OCI-LY7 (cell line): ENCODE measurements around the gene NACC2. TPM values are rescaled to one million over a fixed set of nuclear protein-coding genes. Genes with fewer than 3 reads are reported as not detected.

Experiments
- BruUV-seq: library from RNA; stranded (reverse); fragments of 400-500 nt; replicated peaks from 2 replicates; lab custom pipeline; 2021; lab: Mats Ljungman, UMichigan
- CTCF ChIA-PET: fragments of 300-600 bp; sonication (Branson Sonifier 250); formaldehyde crosslinking; loops from one replicate; lab custom pipeline; 2022; ENCODE audit warnings: antibody characterized with exemption; ENCODE audit not compliant: unreplicated experiment; lab: Charles Lee
- POLR2A ChIA-PET: fragments of 300-600 bp; sonication (Branson Sonifier 250); formaldehyde crosslinking; loops from one replicate; lab custom pipeline; 2022; ENCODE audit warnings: antibody characterized with exemption; lab: Charles Lee
- DNase-seq: peaks from one replicate; pipeline ENCODE4 v3.0.0-alpha.2; 2015; ENCODE audit warnings: low spot score
- H2AFZ ChIP-seq: fragments of 200-600 bp; sonication (generic), shearing (Covaris generic); 2 replicates; pipeline ENCODE4 v1.6.1; 2014; ENCODE audit warnings: mild to moderate bottlenecking, antibody characterized with exemption, low read length, moderate library complexity
- H3K27ac ChIP-seq: fragments of 200-600 bp; sonication (generic); 2 replicates; pipeline ENCODE4 v1.5.1; 2014; ENCODE audit warnings: mixed run types, low read depth, mild to moderate bottlenecking, moderate library complexity, low read length, inconsistent platforms; ENCODE audit not compliant: poor library complexity, severe bottlenecking
- H3K36me3 ChIP-seq: fragments of 200-600 bp; sonication (generic); 2 replicates; pipeline ENCODE4 v1.6.1; 2014; ENCODE audit warnings: mild to moderate bottlenecking, antibody characterized with exemption, low read length, moderate library complexity, mixed read lengths; ENCODE audit not compliant: insufficient read depth
- H3K4me1 ChIP-seq: fragments of 200-600 bp; sonication (generic); 2 replicates; pipeline ENCODE4 v1.5.1; 2014; ENCODE audit warnings: mild to moderate bottlenecking, low read length; ENCODE audit not compliant: insufficient read depth, poor library complexity, severe bottlenecking
- H3K4me2 ChIP-seq: fragments of 200-600 bp; sonication (generic); 2 replicates; pipeline ENCODE4 v1.6.1; 2014; ENCODE audit warnings: mild to moderate bottlenecking, low read length
- H3K4me3 ChIP-seq: fragments of 200-600 bp; sonication (generic); 2 replicates; pipeline ENCODE4 v1.5.1; 2014; ENCODE audit warnings: mild to moderate bottlenecking, low read depth, low read length; ENCODE audit not compliant: poor library complexity, severe bottlenecking
- H3K79me2 ChIP-seq: fragments of 200-600 bp; sonication (generic); 2 replicates; pipeline ENCODE4 v1.6.1; 2016; ENCODE audit warnings: low read depth, mild to moderate bottlenecking, low read length, moderate library complexity, mixed read lengths; ENCODE audit not compliant: insufficient read depth
- H3K9me2 ChIP-seq: fragments of 200-600 bp; sonication (generic); 2 replicates; pipeline ENCODE4 v1.6.1; 2016; ENCODE audit warnings: mild to moderate bottlenecking, low read length, mixed read lengths; ENCODE audit not compliant: insufficient read depth
- H3K9me3 ChIP-seq: fragments of 200-600 bp; sonication (generic); 2 replicates; pipeline ENCODE4 v1.6.1; 2014; ENCODE audit warnings: mild to moderate bottlenecking, mixed run types, low read length, mixed read lengths
- H4K20me1 ChIP-seq: fragments of 200-600 bp; sonication (generic); 2 replicates; pipeline ENCODE4 v1.6.1; 2014; ENCODE audit warnings: mild to moderate bottlenecking, antibody characterized with exemption, low read length, moderate library complexity, mixed read lengths; ENCODE audit not compliant: insufficient read depth
- EZH2phosphoT487 ChIP-seq: fragments of 200-600 bp; sonication (generic); IDR thresholded peaks from 2 replicates; pipeline ENCODE4 v1.6.1; 2018; ENCODE audit warnings: low read depth, borderline replicate concordance, mild to moderate bottlenecking, mixed run types, antibody characterized with exemption, low read length, moderate library complexity, mixed read lengths
- intact Hi-C: fragments of 100-400 bp; cut with micrococcal nuclease; formaldehyde crosslinking; loops from one replicate; pipeline ENCODE4 v1.10.0; 2022; ENCODE audit not compliant: unreplicated experiment
- total RNA-seq, 2 experiments: library from RNA; depleted of rRNA in 1 of 2; stranded (reverse); fragments of >200 nt in 1 of 2; shearing (Covaris generic) in 1 of 2; gene quantifications; 2 replicates each; pipeline ENCODE4 v1.2.3, GENCODE V29; 2014 to 2022
- TF ChIP-seq, protein P1 (sequence below): fragments of 200-600 bp; sonication (generic); conservative IDR thresholded peaks from 2 replicates; pipeline ENCODE4 v1.5.1; 2014; ENCODE audit warnings: mild to moderate bottlenecking, antibody characterized with exemption, low read length, moderate library complexity, mixed read lengths

NACC2 gene
- total RNA-seq, 2 experiments from 2014 or later = 0.38 to 0.72 TPM

DNA sequence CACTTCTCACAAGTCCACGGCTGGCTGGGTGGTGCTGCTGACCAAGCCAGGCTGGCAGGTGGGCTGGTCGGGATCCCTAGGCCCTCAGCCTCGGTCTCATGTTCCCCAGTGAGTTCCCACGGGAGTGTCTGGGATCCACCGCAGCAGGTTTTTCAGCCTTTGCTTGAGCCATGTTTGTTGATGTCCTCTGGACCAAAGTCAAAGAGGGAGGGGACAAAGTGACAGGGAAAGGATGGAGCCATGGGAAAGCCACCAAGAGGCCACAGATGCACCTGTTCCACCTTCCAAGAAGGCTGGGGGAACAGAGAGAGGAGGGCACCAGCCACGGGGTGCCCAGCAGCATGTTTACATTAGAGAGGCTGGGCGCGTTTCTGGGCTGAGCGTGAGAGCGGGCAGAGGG lies 131.2 kb downstream of the NACC2 start:
- Histone ChIP-seq H2AFZ (no peak overlapping the region), H3K4me1 (peaks cover 38% of the 10 kb centered on the region), H3K4me3 (no peak overlapping the region), H3K36me3 (peaks cover under 1% of the 10 kb centered on the region; the same call in 1 of the 2 replicates), H3K4me2 (no peak overlapping the region), H3K9me2 (no peaks in the 10 kb centered on the region), H3K79me2 (peaks cover 19% of the 10 kb centered on the region), H3K27ac (no peak overlapping the region), H3K9me3 (no peaks in the 10 kb centered on the region), H4K20me1 (no peaks in the 10 kb centered on the region; the same call in 1 of the 2 replicates)
- DNase-seq = no peak
- BruUV-seq = no TSS peak
- intact Hi-C loops = loop anchor here (10.0 kb wide), 1 partner anchor 99 kb away; no protein-coding TSS in a partner anchor
- ChIA-PET CTCF (interaction anchor here (0.6 kb wide), 1 partner anchor 29 kb away, joined by 3 read pairs; no protein-coding TSS in a partner anchor), POLR2A (no interaction called here)
- no peak for TF ChIP-seq EZH2phosphoT487
- TF ChIP-seq, protein P1, sequence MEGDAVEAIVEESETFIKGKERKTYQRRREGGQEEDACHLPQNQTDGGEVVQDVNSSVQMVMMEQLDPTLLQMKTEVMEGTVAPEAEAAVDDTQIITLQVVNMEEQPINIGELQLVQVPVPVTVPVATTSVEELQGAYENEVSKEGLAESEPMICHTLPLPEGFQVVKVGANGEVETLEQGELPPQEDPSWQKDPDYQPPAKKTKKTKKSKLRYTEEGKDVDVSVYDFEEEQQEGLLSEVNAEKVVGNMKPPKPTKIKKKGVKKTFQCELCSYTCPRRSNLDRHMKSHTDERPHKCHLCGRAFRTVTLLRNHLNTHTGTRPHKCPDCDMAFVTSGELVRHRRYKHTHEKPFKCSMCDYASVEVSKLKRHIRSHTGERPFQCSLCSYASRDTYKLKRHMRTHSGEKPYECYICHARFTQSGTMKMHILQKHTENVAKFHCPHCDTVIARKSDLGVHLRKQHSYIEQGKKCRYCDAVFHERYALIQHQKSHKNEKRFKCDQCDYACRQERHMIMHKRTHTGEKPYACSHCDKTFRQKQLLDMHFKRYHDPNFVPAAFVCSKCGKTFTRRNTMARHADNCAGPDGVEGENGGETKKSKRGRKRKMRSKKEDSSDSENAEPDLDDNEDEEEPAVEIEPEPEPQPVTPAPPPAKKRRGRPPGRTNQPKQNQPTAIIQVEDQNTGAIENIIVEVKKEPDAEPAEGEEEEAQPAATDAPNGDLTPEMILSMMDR = no peak

DNA sequence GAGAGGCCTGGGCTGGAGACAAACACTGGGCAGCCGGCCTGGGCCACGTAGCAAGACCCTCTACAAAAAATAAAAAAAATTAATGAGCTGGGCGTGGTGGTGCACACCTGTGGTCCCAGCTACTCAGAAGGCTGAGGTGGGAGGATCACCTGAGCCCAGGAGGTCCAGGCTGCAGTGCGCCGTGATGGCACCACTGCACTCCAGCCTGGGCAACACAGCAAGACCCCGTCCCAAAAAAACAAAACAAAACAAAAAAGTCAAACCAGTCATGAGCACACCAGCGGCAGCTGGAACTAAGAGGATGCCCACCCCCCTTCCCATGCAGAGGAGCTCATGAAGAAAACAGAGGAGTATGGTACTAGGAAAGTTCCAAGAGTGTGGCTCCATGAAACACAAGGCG lies 131.8 kb downstream of the NACC2 start:
- ChIA-PET CTCF (interaction anchor here (0.6 kb wide), 1 partner anchor 29 kb away, joined by 3 read pairs; no protein-coding TSS in a partner anchor), POLR2A (no interaction called here)
- Histone ChIP-seq H3K9me2 (no peaks in the 10 kb centered on the region), H3K9me3 (no peaks in the 10 kb centered on the region), H2AFZ (no peak overlapping the region), H3K4me3 (no peak overlapping the region), H3K79me2 (peaks cover 25% of the 10 kb centered on the region), H3K27ac (no peak overlapping the region), H3K4me1 (peaks cover 38% of the 10 kb centered on the region), H3K4me2 (no peak overlapping the region), H4K20me1 (peaks cover 2% of the 10 kb centered on the region; the same call in 1 of the 2 replicates), H3K36me3 (peaks cover 7% of the 10 kb centered on the region; the same call in 1 of the 2 replicates)
- DNase-seq = no peak
- TF ChIP-seq, protein P1 = no peak
- TF ChIP-seq EZH2phosphoT487 = no peak
- BruUV-seq = no TSS peak
- intact Hi-C loops = loop anchor here (10.0 kb wide), 1 partner anchor 99 kb away; no protein-coding TSS in a partner anchor

GRCh38 chr9:135962696-135963307 lies 132.3 kb downstream of the NACC2 start:
- intact Hi-C loops = loop anchor here (10.0 kb wide), 1 partner anchor 98 kb away; no protein-coding TSS in a partner anchor
- ChIA-PET POLR2A (interaction anchor here (0.5 kb wide), 1 partner anchor 56 kb away, joined by 3 read pairs; the partner anchor contains the start of gene CAMSAP1), CTCF (no interaction called here)
- BruUV-seq = no TSS peak
- Histone ChIP-seq H3K4me3 (no peak overlapping the region), H3K4me2 (peak overlapping the region; percentile 58), H2AFZ (no peak overlapping the region; the same call in 1 of the 2 replicates), H3K27ac (no peak overlapping the region), H3K9me2 (no peaks in the 10 kb centered on the region), H3K79me2 (peaks cover 26% of the 10 kb centered on the region), H3K36me3 (peaks cover 8% of the 10 kb centered on the region; the same call in 1 of the 2 replicates), H3K4me1 (peaks cover 35% of the 10 kb centered on the region), H4K20me1 (peaks cover 4% of the 10 kb centered on the region; the same call in 1 of the 2 replicates), H3K9me3 (no peaks in the 10 kb centered on the region)
- DNase-seq = no peak
- TF ChIP-seq, protein P1 = no peak
- no peak for TF ChIP-seq EZH2phosphoT487
